Caki2 (cell line): ENCODE results near the gene ANO7. TPM values are rescaled to one million over a fixed set of nuclear protein-coding genes. Genes with fewer than 3 reads are reported as not detected.

Experiments
- total RNA-seq: library from RNA; depleted of rRNA; stranded (reverse); fragments of >200 nt; shearing (Covaris generic); gene quantifications from 2 replicates; pipeline ENCODE4 v1.2.3, GENCODE V29; 2014; ENCODE audit warnings: low replicate concordance; rRNA removed

The ANO7 gene
- total RNA-seq, 1 experiment from 2014 or later: 1.1 TPM

Other genes starting within 250 kb of the ANO7 start
- gene SNED1, start 190.1 kb upstream of the ANO7 start, total RNA-seq: not detected in 2 replicates
- gene MTERF4, start 86.4 kb upstream of the ANO7 start, total RNA-seq: 2.4 and 10.7 TPM in 2 replicates
- gene PASK, start 39.2 kb upstream of the ANO7 start, total RNA-seq: 6.9 and 12.3 TPM in 2 replicates
- gene PPP1R7, start 38.2 kb upstream of the ANO7 start, total RNA-seq: 55.7 and 64.6 TPM in 2 replicates
- 267 and 279 TPM in 2 replicates for gene HDLBP, start 127.0 kb downstream of the ANO7 start, total RNA-seq
- 226 and 281 TPM in 2 replicates for gene SEPTIN2, start 127.2 kb downstream of the ANO7 start, total RNA-seq
- 24.0 and 41.2 TPM in 2 replicates for gene FARP2, start 167.6 kb downstream of the ANO7 start, total RNA-seq